A673 (cell line): ENCODE data around the gene ELL2.

ENCODE experiments used
- EZH2 ChIP-seq: fragments of 200-600 bp; sonication (generic); IDR thresholded peaks from 2 replicates; pipeline ENCODE4 v1.6.1; 2017; ENCODE audit warnings: borderline replicate concordance, low read depth, mild to moderate bottlenecking, mixed read lengths, antibody characterized with exemption, low read length; ENCODE audit not compliant: poor library complexity, severe bottlenecking
- TF ChIP-seq, protein P1 (sequence below): fragments of 300-800, 200-600 bp; sonication (generic); conservative IDR thresholded peaks from 2 replicates; pipeline ENCODE4 v1.5.1; 2017; ENCODE audit warnings: low read depth, mild to moderate bottlenecking, antibody characterized with exemption, low read length, moderate library complexity, mixed read lengths

DNA sequence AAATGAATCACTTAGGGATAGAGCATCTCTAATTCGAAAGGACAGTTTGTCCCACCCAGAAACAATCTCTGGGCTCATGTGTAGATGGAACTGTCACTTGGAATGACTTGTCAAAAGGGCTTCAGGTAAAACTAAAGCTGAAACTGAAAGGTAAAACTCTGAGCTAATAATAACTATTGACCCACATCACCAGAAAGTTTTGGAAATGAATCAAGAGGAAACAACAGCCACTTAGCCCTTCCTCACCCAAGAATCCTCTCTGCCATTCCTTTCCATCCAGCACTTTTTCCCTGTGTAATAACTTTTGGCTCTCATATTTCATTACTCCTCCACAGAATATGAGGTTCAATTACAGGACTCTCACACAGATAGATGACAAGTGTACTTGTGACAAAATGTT, 125.1 kb downstream of the ELL2 start:
- TF ChIP-seq, protein P1, sequence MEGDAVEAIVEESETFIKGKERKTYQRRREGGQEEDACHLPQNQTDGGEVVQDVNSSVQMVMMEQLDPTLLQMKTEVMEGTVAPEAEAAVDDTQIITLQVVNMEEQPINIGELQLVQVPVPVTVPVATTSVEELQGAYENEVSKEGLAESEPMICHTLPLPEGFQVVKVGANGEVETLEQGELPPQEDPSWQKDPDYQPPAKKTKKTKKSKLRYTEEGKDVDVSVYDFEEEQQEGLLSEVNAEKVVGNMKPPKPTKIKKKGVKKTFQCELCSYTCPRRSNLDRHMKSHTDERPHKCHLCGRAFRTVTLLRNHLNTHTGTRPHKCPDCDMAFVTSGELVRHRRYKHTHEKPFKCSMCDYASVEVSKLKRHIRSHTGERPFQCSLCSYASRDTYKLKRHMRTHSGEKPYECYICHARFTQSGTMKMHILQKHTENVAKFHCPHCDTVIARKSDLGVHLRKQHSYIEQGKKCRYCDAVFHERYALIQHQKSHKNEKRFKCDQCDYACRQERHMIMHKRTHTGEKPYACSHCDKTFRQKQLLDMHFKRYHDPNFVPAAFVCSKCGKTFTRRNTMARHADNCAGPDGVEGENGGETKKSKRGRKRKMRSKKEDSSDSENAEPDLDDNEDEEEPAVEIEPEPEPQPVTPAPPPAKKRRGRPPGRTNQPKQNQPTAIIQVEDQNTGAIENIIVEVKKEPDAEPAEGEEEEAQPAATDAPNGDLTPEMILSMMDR: no peak
- TF ChIP-seq EZH2: no peak
